Endothelial cell (in vitro differentiated cells): ENCODE results near the gene EFHC2. TPM values are rescaled to one million over a fixed set of nuclear protein-coding genes. Genes with fewer than 3 reads are reported as not detected.

Experiments
- DNase-seq: peaks from one replicate; pipeline ENCODE4 v3.0.0; 2021; ENCODE audit warnings: low spot score
- H3K27ac Mint-ChIP-seq: one replicate; pipeline ENCODE4 v1.8.0; 2021; ENCODE audit warnings: mixed read lengths, inconsistent platforms; ENCODE audit not compliant: unreplicated experiment
- H3K27me3 Mint-ChIP-seq: one replicate; pipeline ENCODE4 v1.8.0; 2021; ENCODE audit warnings: mild to moderate bottlenecking, moderate library complexity, mixed read lengths, inconsistent platforms; ENCODE audit not compliant: unreplicated experiment
- H3K36me3 Mint-ChIP-seq: one replicate; pipeline ENCODE4 v1.8.0; 2021; ENCODE audit warnings: mild to moderate bottlenecking, low read depth, mixed read lengths, inconsistent platforms; ENCODE audit not compliant: unreplicated experiment
- H3K4me1 Mint-ChIP-seq: one replicate; pipeline ENCODE4 v1.8.0; 2021; ENCODE audit warnings: mild to moderate bottlenecking, mixed read lengths, inconsistent platforms; ENCODE audit not compliant: unreplicated experiment
- H3K4me3 Mint-ChIP-seq: one replicate; pipeline ENCODE4 v1.8.0; 2021; ENCODE audit warnings: mild to moderate bottlenecking, mixed read lengths, inconsistent platforms; ENCODE audit not compliant: unreplicated experiment
- H3K9me3 Mint-ChIP-seq: one replicate; pipeline ENCODE4 v1.8.0; 2021; ENCODE audit warnings: mixed read lengths, inconsistent platforms; ENCODE audit not compliant: unreplicated experiment
- total RNA-seq: library from RNA; stranded (reverse); fragmentation: NEBNext Ultra II Directional; extraction: Animal tissue kit (Norgen Biotek cat#: 25700); gene quantifications from one replicate; pipeline ENCODE4 v1.2.1, GENCODE V29; 2021; ENCODE audit not compliant: unreplicated experiment
- TF ChIP-seq, protein P1 (sequence below): fragments of 200-600 bp; sonication (generic); IDR thresholded peaks from one replicate; pipeline ENCODE4 v1.5.0; 2021; ENCODE audit warnings: antibody characterized with exemption; ENCODE audit not compliant: unreplicated experiment

Gene EFHC2
- total RNA-seq, 1 donor from 2014 or later = 0.41 TPM

DNA sequence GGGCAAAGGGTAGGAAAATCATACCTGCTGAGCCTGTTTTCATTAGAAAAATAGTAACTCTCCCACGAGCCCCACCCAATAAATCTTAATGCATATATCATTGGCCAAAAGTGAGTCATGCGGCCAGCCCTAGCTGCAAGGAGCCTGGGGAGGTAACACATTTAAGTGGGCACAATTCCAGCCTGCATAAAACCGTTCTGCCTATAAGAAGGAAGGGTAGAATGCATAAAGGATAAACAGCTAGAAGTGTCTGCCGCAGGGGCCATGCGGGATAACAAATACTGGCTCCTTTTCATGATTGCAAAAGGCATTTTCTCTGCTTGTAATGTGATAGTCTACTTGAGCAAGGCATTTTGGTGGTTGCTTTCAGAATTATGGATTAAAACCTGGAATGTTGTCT is 37.1 kb downstream of the EFHC2 start:
- no peak for DNase-seq
- Mint-ChIP-seq H3K9me3 (no peaks in the 10 kb centered on the region), H3K4me3 (no peak overlapping the region), H3K27ac (no peak overlapping the region), H3K27me3 (no peaks in the 10 kb centered on the region), H3K36me3 (no peaks in the 10 kb centered on the region), H3K4me1 (peaks cover 2% of the 10 kb centered on the region)
- TF ChIP-seq, protein P1, sequence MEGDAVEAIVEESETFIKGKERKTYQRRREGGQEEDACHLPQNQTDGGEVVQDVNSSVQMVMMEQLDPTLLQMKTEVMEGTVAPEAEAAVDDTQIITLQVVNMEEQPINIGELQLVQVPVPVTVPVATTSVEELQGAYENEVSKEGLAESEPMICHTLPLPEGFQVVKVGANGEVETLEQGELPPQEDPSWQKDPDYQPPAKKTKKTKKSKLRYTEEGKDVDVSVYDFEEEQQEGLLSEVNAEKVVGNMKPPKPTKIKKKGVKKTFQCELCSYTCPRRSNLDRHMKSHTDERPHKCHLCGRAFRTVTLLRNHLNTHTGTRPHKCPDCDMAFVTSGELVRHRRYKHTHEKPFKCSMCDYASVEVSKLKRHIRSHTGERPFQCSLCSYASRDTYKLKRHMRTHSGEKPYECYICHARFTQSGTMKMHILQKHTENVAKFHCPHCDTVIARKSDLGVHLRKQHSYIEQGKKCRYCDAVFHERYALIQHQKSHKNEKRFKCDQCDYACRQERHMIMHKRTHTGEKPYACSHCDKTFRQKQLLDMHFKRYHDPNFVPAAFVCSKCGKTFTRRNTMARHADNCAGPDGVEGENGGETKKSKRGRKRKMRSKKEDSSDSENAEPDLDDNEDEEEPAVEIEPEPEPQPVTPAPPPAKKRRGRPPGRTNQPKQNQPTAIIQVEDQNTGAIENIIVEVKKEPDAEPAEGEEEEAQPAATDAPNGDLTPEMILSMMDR = no peak

DNA sequence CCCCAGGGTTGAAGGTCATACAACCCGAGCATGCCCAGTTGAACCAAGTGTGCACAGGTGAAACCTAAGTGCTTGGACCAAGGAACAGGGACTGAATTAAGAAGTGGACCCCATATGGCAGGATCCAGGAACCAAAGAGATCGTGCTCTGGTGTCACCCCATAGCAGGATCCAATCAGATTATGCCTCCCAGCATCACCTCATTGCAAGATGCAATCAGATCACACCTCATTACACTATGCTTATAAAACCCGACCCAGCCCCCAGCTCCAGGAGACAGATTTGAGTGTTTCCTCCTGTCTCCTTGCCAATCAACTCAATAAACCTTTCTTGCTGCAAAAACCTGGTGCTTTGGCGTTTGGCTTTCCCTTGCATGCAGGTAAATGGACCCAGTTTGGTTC is 37.6 kb downstream of the EFHC2 start:
- no peaks in the 10 kb centered on the region for H3K27me3 Mint-ChIP-seq
- no peaks in the 10 kb centered on the region for H3K9me3 Mint-ChIP-seq
- H3K4me1 Mint-ChIP-seq = peaks cover 2% of the 10 kb centered on the region
- no peak for DNase-seq
- no peak overlapping the region for H3K27ac Mint-ChIP-seq
- H3K4me3 Mint-ChIP-seq = no peak overlapping the region
- no peaks in the 10 kb centered on the region for H3K36me3 Mint-ChIP-seq
- TF ChIP-seq, protein P1 = no peak

DNA sequence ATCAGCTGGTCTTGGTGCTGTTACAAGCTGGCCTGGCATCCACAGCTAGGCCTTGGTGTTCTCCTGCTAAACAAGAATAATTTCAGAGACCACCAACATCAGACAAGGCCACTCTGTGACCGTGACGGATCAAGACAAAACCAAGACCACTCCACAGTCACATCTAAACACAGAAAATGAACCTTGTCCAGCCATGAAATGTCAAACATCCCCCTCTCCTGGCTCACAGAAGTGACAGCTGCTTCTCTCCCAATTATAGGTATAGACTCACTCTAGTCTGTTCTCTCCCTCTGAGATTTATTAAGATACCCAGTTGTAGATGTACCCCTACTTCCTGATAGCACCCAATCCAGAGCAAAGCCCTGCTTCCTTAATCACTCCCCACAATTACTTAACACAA is 40.4 kb downstream of the EFHC2 start:
- TF ChIP-seq, protein P1 = no peak
- H3K4me1 Mint-ChIP-seq = peaks cover 2% of the 10 kb centered on the region
- H3K9me3 Mint-ChIP-seq = no peaks in the 10 kb centered on the region
- no peak overlapping the region for H3K4me3 Mint-ChIP-seq
- H3K27me3 Mint-ChIP-seq = peaks cover 1% of the 10 kb centered on the region
- no peaks in the 10 kb centered on the region for H3K36me3 Mint-ChIP-seq
- DNase-seq = no peak
- no peak overlapping the region for H3K27ac Mint-ChIP-seq

DNA sequence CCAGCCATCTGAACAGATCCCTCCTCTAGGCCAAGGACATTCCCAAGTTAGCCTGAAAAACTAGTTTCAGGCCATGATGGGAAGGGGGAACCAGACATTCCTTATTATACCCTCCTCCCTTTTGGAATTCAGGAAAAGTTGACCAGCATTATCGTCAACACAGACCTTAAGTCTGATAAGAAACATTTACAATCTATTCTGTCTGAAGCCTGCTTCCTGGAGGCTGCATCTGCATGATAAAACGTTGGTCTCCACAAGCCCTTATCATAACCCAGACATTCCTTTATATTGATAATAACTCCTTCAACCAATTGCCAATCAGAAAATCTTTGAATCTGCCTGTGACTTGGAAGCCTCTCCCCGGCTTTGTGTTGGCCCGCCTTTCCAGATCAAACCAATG is 44.3 kb downstream of the EFHC2 start:
- Mint-ChIP-seq H3K9me3 (no peaks in the 10 kb centered on the region), H3K4me3 (no peak overlapping the region), H3K36me3 (no peaks in the 10 kb centered on the region), H3K27me3 (peaks cover 1% of the 10 kb centered on the region), H3K27ac (no peak overlapping the region), H3K4me1 (no peaks in the 10 kb centered on the region)
- DNase-seq = no peak
- TF ChIP-seq, protein P1 = no peak

DNA sequence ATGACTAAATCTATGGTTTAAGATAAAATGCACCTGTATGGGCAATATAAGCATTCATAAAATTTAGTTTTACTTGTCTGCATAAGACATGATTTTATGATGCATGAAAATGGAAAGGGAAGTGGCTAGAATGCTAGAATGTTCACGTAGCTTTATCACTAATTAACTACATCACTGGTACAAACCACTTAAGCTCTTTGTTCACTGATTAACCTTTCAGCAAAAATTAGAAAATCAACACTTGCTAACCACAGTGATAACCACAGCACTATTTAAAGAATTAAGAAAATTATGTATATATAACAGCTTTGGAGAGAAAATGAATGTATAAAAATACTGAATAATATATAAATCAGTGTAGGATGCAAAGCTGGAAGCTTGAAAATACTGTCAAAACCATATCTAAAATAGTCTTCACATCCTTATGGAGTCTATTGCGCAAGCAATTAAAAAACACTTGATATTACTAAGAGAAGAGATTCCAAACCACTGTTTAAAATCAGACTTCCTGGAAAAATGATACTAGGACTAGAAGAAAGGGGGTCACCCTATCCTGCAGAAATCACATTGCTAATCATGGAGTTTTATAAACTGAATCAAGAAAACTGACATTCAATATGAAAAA is 51.9 kb downstream of the EFHC2 start:
- H3K9me3 Mint-ChIP-seq = no peaks in the 10 kb centered on the region
- no peak overlapping the region for H3K27ac Mint-ChIP-seq
- no peaks in the 10 kb centered on the region for H3K27me3 Mint-ChIP-seq
- no peak for DNase-seq
- TF ChIP-seq, protein P1 = no peak
- no peak overlapping the region for H3K4me3 Mint-ChIP-seq
- no peaks in the 10 kb centered on the region for H3K4me1 Mint-ChIP-seq
- H3K36me3 Mint-ChIP-seq = no peaks in the 10 kb centered on the region
